Activated CD4-positive, CD25-positive, alpha-beta regulatory T cell treated with anti-CD3 and anti-CD28 coated beads, Interleukin-2, amount 50 U/mL, for 24 hours (primary cell): ENCODE data around the gene MOB3B.

Experiments used
- ATAC-seq, 2 donors: fragments of 150-1000 bp; cut with Tn5 transposase; one replicate each; pipeline ENCODE4 v1.10.0; 2021; ENCODE audit warnings: mild to moderate bottlenecking in 1 of 2, moderate library complexity in 1 of 2

Gene MOB3B

GRCh38 chr9:27540502-27540901, 10.9 kb upstream of the MOB3B start:
- ATAC-seq = no peak

- ATAC-seq = no peak
These were observed 10.1 kb upstream of the MOB3B start for GRCh38 chr9:27539479-27540441.

GRCh38 chr9:27538647-27539046, 9.0 kb upstream of the MOB3B start:
- ATAC-seq = no peak

- no peak for ATAC-seq
These were observed 8.1 kb upstream of the MOB3B start for GRCh38 chr9:27537756-27538155.

- no peak for ATAC-seq
These were observed 7.4 kb upstream of the MOB3B start for GRCh38 chr9:27537027-27537435.

GRCh38 chr9:27536168-27536567, 6.6 kb upstream of the MOB3B start:
- no peak for ATAC-seq

GRCh38 chr9:27535701-27536118, 6.1 kb upstream of the MOB3B start:
- no peak for ATAC-seq

GRCh38 chr9:27534658-27535209, 5.1 kb upstream of the MOB3B start:
- ATAC-seq = no peak

- no peak for ATAC-seq
These were observed 4.5 kb upstream of the MOB3B start for GRCh38 chr9:27534131-27534530.

GRCh38 chr9:27533311-27533710, 3.7 kb upstream of the MOB3B start:
- no peak for ATAC-seq

GRCh38 chr9:27532046-27532445, 2.4 kb upstream of the MOB3B start:
- no peak for ATAC-seq

GRCh38 chr9:27530915-27531755, 1.5 kb upstream of the MOB3B start:
- no peak for ATAC-seq

GRCh38 chr9:27528886-27529315, 713 bp downstream of the MOB3B start:
- peak; percentile 58 to 64 for ATAC-seq

- peak in 1 of 2 donors; percentile 15 for ATAC-seq
These were observed 1.3 kb downstream of the MOB3B start for GRCh38 chr9:27528076-27528885.

- no peak for ATAC-seq
These were observed 1.9 kb downstream of the MOB3B start for GRCh38 chr9:27527702-27528075.

- ATAC-seq = no peak
These were observed 5.4 kb downstream of the MOB3B start, which contains the start of gene IFNK for GRCh38 chr9:27524236-27524635. IFNK (plus strand) TSS chr9:27524290; CDS start chr9:27524337, 47 bp downstream.

GRCh38 chr9:27523141-27523540, 6.5 kb downstream of the MOB3B start:
- ATAC-seq = no peak

GRCh38 chr9:27520986-27521385, 8.6 kb downstream of the MOB3B start:
- ATAC-seq = no peak

GRCh38 chr9:27519466-27520465, 9.8 kb downstream of the MOB3B start:
- ATAC-seq = no peak

- no peak for ATAC-seq
These were observed 10.8 kb downstream of the MOB3B start for GRCh38 chr9:27518809-27519208.

- ATAC-seq = no peak
These were observed 11.6 kb downstream of the MOB3B start for GRCh38 chr9:27518006-27518405.
